Aorta (tissue), 5 donors: ENCODE data around the gene CHAT. TPM values are rescaled to one million over a fixed set of nuclear protein-coding genes. Genes with fewer than 3 reads are reported as not detected.

Experiments used
- ATAC-seq: fragments of 200-7000 bp; cut with Tn5 transposase; one replicate; pipeline ENCODE4 v1.9.1; 2022; ENCODE audit warnings: moderate library complexity; ENCODE audit not compliant: low FRiP score
- DNase-seq, 2 donors: peaks; one replicate each; pipeline ENCODE4 v3.0.0-alpha.2; 2020
- H3K27ac ChIP-seq, 2 donors: one replicate each; pipeline ENCODE4 v1.5.1; 2013; ENCODE audit warnings: low read length in 2 of 2, mild to moderate bottlenecking in 2 of 2, moderate library complexity in 2 of 2, control low read depth in 1 of 2, inconsistent platforms in 1 of 2, low read depth in 1 of 2
- H3K27me3 ChIP-seq, 2 donors: one replicate each; pipeline ENCODE4 v1.6.1; 2013; ENCODE audit warnings: control low read depth in 1 of 2, low read length in 1 of 2, mild to moderate bottlenecking in 1 of 2, moderate library complexity in 1 of 2; ENCODE audit not compliant: insufficient read depth in 2 of 2, control insufficient read depth in 1 of 2
- H3K36me3 ChIP-seq, 2 donors: one replicate each; pipeline ENCODE4 v1.6.1; 2013; ENCODE audit warnings: control low read depth in 1 of 2, low read length in 1 of 2, mild to moderate bottlenecking in 1 of 2; ENCODE audit not compliant: insufficient read depth in 2 of 2, control insufficient read depth in 1 of 2
- H3K4me1 ChIP-seq, 2 donors: one replicate each; pipeline ENCODE4 v1.6.1; 2013; ENCODE audit warnings: low read length in 2 of 2, control low read depth in 1 of 2, mild to moderate bottlenecking in 1 of 2, moderate library complexity in 1 of 2; ENCODE audit not compliant: insufficient read depth in 2 of 2, control insufficient read depth in 1 of 2
- H3K4me3 ChIP-seq, 2 donors: one replicate each; pipeline ENCODE4 v1.5.1; 2013; ENCODE audit warnings: low read length in 2 of 2, control low read depth in 1 of 2, mild to moderate bottlenecking in 1 of 2
- H3K9me3 ChIP-seq: one replicate; pipeline ENCODE4 v1.6.1; 2013; ENCODE audit warnings: mild to moderate bottlenecking, low read length; ENCODE audit not compliant: control insufficient read depth
- WGBS, 2 donors: extraction: QIAGEN DNeasy Blood & Tissue Kit; methylation state at CpG; one replicate each; pipeline ENCODE4 v1.1.7; 2013; 5-methylcytosine and 5-hydroxymethylcytosine counted together
- intact Hi-C, 2 donors: fragments of 100-400 bp; cut with DNase I; formaldehyde crosslinking; loops; one replicate each; pipeline versions ENCODE4 v1.14.2 to v1.15.0; 2022
- polyA plus RNA-seq, 2 donors: library from polyadenylated mRNA; stranded (reverse); fragments of 200-250 nt; gene quantifications; one replicate each; pipeline ENCODE4 v1.2.3, GENCODE V29; 2013
- total RNA-seq, 2 donors: library from RNA; stranded (reverse); fragmentation: NEBNext Ultra II Directional; extraction: Animal tissue kit (Norgen Biotek cat#: 25700); gene quantifications; one replicate each; pipeline ENCODE4 v1.2.1, GENCODE V29; 2021
- donor health status: healthy with polysubstance abuse.
- donor health status: Bipolar disorder and iron deficiency.
- donor health status: DM: no; HTN: no; CAD: no.
- donor health status: DM: no; HTN: no; CAD: no.
- donor health status: DM: yes; HTN: yes; CAD: no.

The CHAT gene
- total and polyA plus RNA-seq, 4 donors: not detected

- DNase-seq: no peak
- WGBS, 2 donors: 73 to 78% methylated on average over 9 of the region's 9 CpGs
- no peak for ATAC-seq
These were observed 43.1 kb downstream of the CHAT start for GRCh38 chr10:49656845-49657493.

GRCh38 chr10:49657606-49658005 lies 43.8 kb downstream of the CHAT start:
- ATAC-seq (no peak), DNase-seq (no peak)
- no peaks in the 10 kb centered on the region for H3K36me3 ChIP-seq
- H3K27ac ChIP-seq: no peak overlapping the region
- H3K9me3 ChIP-seq: no peaks in the 10 kb centered on the region
- H3K4me3 ChIP-seq: no peak overlapping the region
- intact Hi-C loops: no loop called here
- WGBS, 2 donors: 56 to 78% methylated on average over 1 of the region's 1 CpG
- no peaks in the 10 kb centered on the region for H3K27me3 ChIP-seq
- H3K4me1 ChIP-seq: no peaks in the 10 kb centered on the region

More at GRCh38 chr10:49656845-49657493, 43.1 kb downstream of the CHAT start:
- Histone ChIP-seq H3K36me3 (no peaks in the 10 kb centered on the region), H3K4me1 (no peaks in the 10 kb centered on the region), H3K27me3 (no peaks in the 10 kb centered on the region), H3K9me3 (no peaks in the 10 kb centered on the region), H3K4me3 (no peak overlapping the region), H3K27ac (no peak overlapping the region)
- intact Hi-C loops: no loop called here

GRCh38 chr10:49661140-49661856 lies 47.5 kb downstream of the CHAT start:
- 57 to 61% methylated on average over 8 of the region's 8 CpGs for WGBS, 2 donors
- no peak overlapping the region for H3K4me3 ChIP-seq
- no peaks in the 10 kb centered on the region for H3K9me3 ChIP-seq
- DNase-seq: no peak
- no peaks in the 10 kb centered on the region for H3K27me3 ChIP-seq
- ATAC-seq: no peak
- no peaks in the 10 kb centered on the region for H3K4me1 ChIP-seq
- no peaks in the 10 kb centered on the region for H3K36me3 ChIP-seq
- intact Hi-C loops: no loop called here
- no peak overlapping the region for H3K27ac ChIP-seq

GRCh38 chr10:49662169-49662830 lies 48.5 kb downstream of the CHAT start:
- Histone ChIP-seq H3K9me3 (no peaks in the 10 kb centered on the region), H3K27ac (no peak overlapping the region), H3K4me1 (no peaks in the 10 kb centered on the region), H3K27me3 (no peaks in the 10 kb centered on the region), H3K4me3 (no peak overlapping the region), H3K36me3 (no peaks in the 10 kb centered on the region)
- WGBS, 2 donors: 87 to 88% methylated on average over 15 of the region's 15 CpGs
- ATAC-seq (no peak), DNase-seq (no peak)
- intact Hi-C loops: no loop called here

GRCh38 chr10:49663596-49663995 lies 49.8 kb downstream of the CHAT start:
- no peak for DNase-seq
- intact Hi-C loops: no loop called here
- ATAC-seq: no peak
- no peaks in the 10 kb centered on the region for H3K9me3 ChIP-seq
- H3K4me1 ChIP-seq: no peaks in the 10 kb centered on the region
- 63 to 66% methylated on average over 6 of the region's 6 CpGs for WGBS, 2 donors
- H3K27ac ChIP-seq: no peak overlapping the region
- no peak overlapping the region for H3K4me3 ChIP-seq
- H3K36me3 ChIP-seq: no peaks in the 10 kb centered on the region
- no peaks in the 10 kb centered on the region for H3K27me3 ChIP-seq

GRCh38 chr10:49664006-49664841 lies 50.4 kb downstream of the CHAT start:
- no peaks in the 10 kb centered on the region for H3K27me3 ChIP-seq
- no peaks in the 10 kb centered on the region for H3K9me3 ChIP-seq
- no peaks in the 10 kb centered on the region for H3K4me1 ChIP-seq
- DNase-seq: no peak
- no peak overlapping the region for H3K27ac ChIP-seq
- intact Hi-C loops: no loop called here
- ATAC-seq: no peak
- H3K36me3 ChIP-seq: no peaks in the 10 kb centered on the region
- 76 to 82% methylated on average over 7 of the region's 7 CpGs for WGBS, 2 donors
- no peak overlapping the region for H3K4me3 ChIP-seq

- H3K4me3 ChIP-seq: no peak overlapping the region
- H3K4me1 ChIP-seq: no peaks in the 10 kb centered on the region
- no peak overlapping the region for H3K27ac ChIP-seq
- no peaks in the 10 kb centered on the region for H3K27me3 ChIP-seq
- DNase-seq (no peak), ATAC-seq (no peak)
- H3K36me3 ChIP-seq: no peaks in the 10 kb centered on the region
- no peaks in the 10 kb centered on the region for H3K9me3 ChIP-seq
- intact Hi-C loops: no loop called here
- 78 to 81% methylated on average over 4 of the region's 4 CpGs for WGBS, 2 donors
These were observed 51.1 kb downstream of the CHAT start for GRCh38 chr10:49664842-49665355.

GRCh38 chr10:49666054-49666615 lies 52.3 kb downstream of the CHAT start:
- intact Hi-C loops: no loop called here
- H3K36me3 ChIP-seq: no peaks in the 10 kb centered on the region
- 41 to 54% methylated on average over 2 of the region's 2 CpGs for WGBS, 2 donors
- no peaks in the 10 kb centered on the region for H3K27me3 ChIP-seq
- H3K9me3 ChIP-seq: no peaks in the 10 kb centered on the region
- no peak overlapping the region for H3K27ac ChIP-seq
- ATAC-seq: no peak
- no peak overlapping the region for H3K4me3 ChIP-seq
- DNase-seq: no peak
- H3K4me1 ChIP-seq: no peaks in the 10 kb centered on the region
